Adrenal gland (tissue), 5 donors: ENCODE data around the gene HIBADH.

Experiments used
- CTCF ChIP-seq, 6 experiments: fragments of 450-650 bp in 4 of 6; fragments of 200-600 bp in 2 of 6; sonication (generic) in 1 of 6; IDR thresholded peaks; 1 replicate in 5 of 6; 2 replicates in 1 of 6; pipeline versions ENCODE4 v1.5.1 to v1.8.0; 2016 to 2021; ENCODE audit warnings: antibody characterized with exemption in 6 of 6, mild to moderate bottlenecking in 2 of 6, moderate library complexity in 1 of 6
- POLR2A ChIP-seq, 2 donors: fragments of 450-650 bp; IDR thresholded peaks; one replicate each; pipeline ENCODE4 v1.6.1; 2017; ENCODE audit warnings: antibody characterized with exemption in 2 of 2, mild to moderate bottlenecking in 2 of 2, moderate library complexity in 1 of 2
- donor health status: DM: no; HTN: no; CAD: no.

- TF ChIP-seq POLR2A (IDR thresholded peaks at IDR 0.05) (no peak), CTCF (IDR thresholded peaks at IDR 0.05) (no peak)
These were observed 22.5 kb upstream of the HIBADH start for GRCh38 chr7:27685209-27685608.
